GM19025 (cell line): ENCODE measurements around the gene CSNK1G1.
"Not testable (repeated sequence)": the region's sequence is repeated elsewhere in the genome, so short reads cannot be mapped to it uniquely, and the experiment has no call there.

Experiments used
- ATAC-seq: cut with Tn5 transposase; IDR thresholded peaks from one replicate; pipeline ENCODE4 v1.9.1; 2021; ENCODE audit warnings: mild to moderate bottlenecking, low read depth, moderate library complexity; ENCODE audit not compliant: unreplicated experiment

CSNK1G1 gene

DNA sequence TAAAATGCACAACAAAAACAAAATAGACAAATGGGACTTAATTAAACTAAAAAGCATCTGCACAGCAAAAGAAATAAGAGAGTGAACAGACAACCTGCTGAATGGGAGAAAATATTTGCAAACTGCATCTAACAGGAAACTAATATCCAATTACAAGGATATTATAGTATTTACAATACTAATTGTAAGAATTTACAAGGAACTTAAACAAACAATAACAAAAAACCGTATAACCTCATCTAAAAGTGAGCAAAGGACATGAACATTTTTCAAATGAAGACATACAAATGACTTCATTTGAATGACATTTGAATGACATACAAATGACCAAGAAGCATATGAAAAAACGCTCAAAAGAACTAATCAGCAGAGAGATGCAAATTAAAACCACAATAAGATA lies 66.4 kb downstream of the CSNK1G1 start:
- no peak for ATAC-seq

DNA sequence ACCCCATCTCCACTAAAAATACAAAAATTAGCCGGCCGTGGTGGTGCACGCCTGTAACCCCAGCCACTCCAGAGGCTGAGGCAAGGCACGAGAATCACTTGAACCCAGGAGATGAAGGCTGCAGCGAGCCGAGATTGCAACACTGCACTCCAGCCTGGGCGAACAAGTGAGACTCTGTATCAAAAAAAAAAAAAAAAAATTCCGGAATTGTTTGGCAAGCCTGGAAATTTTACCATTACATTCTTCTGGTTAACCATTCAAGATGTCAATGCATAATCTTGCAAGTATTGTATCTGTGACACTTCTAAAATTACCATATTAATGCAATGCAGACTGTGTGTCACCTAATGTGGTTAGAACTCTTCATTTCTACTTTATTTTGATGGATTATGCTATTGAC lies 67.0 kb downstream of the CSNK1G1 start:
- no peak for ATAC-seq

DNA sequence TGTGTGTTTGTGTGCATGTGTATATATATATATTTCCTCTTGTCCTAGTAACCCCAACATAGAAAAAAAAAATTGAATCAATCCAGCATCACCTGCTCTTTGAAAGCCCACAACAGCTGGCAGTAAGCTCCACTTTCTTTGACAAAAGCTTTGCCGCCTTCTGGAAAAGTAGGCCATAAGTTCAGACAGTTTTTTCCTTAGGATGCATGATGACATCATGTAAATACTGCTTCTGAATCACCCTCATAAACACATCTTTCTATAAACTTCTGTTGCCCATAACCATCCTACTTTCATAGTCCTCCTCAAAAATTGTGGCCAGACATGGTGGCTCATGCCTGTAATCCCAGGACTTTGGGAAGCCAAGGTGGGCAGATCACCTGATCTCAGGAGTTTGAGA lies 67.4 kb downstream of the CSNK1G1 start:
- no peak for ATAC-seq

DNA sequence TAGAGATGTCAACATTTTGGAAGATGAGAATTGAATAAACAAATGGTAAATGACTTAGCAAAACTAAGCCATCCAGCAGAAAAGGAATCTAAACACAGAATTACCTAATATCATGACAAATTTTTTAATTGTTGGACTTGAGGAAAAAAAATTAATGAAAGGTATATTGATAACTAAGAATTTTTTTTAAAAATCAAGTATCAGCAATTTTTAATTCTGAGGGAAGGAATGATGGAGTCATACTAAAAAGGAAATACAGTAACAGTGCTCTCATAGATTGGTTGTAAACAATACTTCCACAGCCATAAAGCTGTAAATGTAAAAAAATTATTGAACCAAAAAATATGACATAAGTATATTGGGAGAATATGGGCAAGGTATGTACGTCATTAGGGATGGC lies 68.0 kb downstream of the CSNK1G1 start:
- no peak for ATAC-seq

DNA sequence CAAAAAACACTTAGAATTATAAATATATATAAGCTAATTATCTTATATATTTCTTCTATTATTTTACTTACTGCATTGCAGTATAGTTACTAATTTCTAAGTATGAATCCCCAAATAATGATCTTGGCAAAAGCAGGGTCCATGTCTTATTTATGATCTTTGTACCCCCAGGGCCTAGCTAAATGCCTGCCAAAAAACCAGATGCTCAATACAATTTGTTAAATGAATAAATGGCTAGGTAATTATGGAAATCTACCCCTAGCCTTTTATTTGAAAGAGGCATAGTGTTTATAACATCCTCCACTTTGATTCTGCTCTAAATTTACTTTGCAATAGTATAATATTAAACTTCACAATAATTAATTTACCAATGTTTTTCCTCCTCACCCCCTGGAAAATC lies 69.5 kb downstream of the CSNK1G1 start:
- ATAC-seq, result no peak

DNA sequence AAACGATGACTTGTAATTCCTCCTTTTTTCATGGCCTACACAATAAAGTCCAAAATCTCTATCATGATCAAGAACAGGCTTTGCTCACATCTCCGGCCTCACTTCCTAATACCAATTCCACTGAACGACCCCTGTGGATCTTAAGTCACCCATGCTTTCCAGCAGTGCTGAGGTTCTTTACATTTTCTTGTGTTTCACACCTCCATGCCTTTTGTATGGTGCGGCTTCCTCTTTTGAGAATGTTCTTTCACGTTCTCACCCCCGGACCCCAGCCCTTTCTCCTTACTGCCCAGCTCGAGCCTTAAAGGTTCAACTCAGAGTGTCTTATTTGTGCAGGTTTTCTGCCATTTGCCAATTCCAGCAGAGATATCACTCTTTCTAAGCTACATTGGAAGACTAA lies 70.1 kb downstream of the CSNK1G1 start:
- ATAC-seq, result no peak

DNA sequence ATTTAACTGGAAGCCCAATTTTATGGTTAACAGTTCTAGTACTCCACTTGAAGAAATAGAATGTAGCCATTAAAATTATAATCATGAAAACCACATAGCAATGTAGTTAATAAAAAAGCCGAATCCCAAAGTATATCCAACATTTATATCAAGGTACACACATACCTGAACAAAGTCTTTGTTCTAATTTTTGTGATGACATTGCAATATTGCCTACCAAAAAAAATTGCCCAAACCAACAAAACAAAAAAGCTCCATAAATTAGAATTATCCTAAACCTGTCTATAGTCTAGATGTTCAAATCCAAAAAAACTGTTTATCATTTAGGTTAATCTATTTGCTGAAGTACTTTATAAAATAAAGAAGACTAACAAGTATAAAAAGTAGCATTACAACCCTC lies 70.8 kb downstream of the CSNK1G1 start:
- no peak for ATAC-seq

DNA sequence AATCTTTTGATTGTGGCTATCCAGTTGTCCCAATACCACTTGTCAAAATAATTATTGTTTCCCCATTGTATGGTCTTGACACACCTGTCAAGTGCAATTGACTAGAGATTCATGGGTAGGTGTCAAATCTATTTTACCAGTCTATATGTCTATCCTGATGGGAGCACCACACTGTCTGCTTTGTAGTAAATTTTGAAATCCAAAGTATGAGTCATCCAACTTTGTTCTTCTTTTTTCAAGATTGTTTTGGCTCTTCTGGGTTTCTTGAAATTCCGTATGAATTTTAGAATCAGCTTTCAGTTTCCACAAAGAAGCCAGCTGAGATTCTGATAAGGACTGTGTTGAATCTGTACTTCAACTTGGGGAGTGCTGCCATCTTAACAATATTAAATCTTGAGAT lies 71.9 kb downstream of the CSNK1G1 start:
- no peak for ATAC-seq

DNA sequence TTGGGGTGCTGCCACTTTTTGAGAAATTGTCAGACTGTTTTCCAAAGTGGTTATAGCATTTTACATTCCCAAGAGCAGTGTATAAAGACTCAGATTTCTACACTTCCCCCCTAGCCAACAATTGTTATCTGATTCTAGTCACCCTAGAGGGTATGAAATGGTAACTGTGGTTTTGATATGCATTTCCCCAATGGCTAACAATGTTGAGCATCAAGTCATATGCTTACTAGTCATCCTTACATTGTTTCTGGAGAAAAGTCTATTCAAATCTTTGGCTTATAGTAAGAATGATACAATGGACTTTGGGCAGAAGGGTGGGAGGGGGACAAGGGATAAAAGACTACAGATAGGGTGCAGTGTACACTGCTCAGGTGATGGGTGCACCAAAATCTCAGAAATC lies 73.3 kb downstream of the CSNK1G1 start:
- ATAC-seq, result no peak

DNA sequence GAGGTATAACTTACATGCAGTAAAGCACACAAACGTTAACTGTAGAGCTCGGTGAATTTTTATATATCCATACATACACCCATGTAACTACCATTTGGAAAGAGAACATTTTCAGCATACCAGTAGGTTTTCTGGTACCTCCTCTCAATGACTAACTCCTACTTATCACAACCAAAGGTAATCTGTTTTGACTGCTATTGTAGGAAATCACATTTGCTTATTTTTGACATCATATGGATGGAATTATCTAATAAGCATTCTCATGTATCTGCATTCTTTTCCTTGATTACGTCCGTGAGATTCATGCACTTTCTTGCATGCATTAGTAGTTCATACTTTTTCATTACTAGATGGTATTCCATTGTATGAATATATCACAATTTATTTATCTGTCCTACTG lies 76.8 kb downstream of the CSNK1G1 start:
- no peak for ATAC-seq

DNA sequence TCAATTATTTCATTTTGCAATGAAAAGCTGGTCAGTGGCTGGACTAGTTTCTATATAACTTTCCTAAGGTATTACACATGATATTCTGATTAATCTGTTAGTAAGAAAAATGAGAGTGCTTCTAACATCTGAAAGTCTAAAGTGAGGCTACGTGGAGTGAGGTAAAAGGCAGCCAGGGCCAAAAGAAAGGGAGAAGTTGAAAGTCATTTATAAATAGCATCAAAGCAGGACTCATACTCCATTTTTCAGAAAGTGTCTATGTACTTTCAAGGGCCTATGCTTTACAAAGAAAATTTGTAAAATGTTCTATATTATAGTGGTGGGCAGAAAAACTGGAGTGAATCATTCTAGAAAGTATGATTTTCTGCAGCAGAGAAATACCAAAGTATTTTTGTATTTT lies 80.0 kb downstream of the CSNK1G1 start:
- ATAC-seq, result no peak

DNA sequence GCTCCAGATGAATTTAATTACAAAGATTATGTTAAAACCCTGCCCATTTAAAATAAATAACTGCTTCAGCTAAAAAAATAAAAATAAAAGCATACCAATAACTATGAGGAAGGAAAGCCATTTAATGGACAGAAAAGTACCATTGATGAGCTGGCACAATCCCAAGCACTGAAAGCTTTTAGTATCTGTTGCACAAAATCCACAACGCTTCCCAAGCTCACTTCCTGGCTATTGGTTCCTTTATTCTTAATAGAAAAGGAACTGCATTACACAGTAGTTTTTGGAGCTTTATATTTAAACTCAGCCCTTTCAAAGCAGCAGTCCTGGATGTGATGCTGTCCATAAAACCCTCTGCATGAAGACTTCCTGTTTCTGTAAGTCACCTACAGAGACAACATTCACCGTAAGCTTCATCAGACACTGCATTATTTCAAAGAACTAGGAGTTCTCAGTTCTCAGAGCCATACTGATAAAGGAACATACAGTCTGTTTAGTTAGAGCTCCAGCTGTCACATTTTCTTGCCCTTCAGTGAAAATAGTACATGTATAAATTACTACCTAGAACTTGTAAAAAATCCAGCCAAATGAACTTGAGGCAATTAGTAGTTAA lies 81.5 kb downstream of the CSNK1G1 start:
- ATAC-seq, result no peak

DNA sequence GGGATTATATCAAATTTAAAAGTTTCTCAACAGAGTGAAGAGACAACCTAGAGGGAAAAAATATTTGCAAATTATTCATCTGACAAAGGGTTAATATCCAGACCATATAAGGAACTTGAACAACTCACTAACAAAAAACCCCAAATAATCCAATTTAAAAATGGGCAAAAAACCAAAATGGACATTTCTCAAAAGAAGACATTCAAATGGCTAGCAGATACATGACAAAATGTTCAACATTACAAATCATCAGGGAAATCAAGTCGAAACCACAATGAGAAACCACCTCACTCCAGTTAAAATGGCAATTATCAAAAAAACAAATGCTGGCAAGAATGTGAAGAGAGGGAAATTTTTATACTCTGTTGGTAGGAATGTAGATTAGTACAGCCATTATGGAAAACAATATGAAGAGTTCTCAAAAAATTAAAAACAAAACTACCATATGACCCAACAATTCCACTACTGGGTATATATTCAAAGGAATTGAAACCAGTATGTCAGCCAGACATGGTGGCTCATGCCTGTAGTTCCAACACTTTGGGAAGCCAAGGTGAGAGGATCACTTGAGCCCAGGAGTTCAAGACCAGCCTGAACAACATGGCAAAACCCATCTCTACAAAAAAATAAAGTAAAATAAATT lies 88.5 kb downstream of the CSNK1G1 start:
- no peak for ATAC-seq

DNA sequence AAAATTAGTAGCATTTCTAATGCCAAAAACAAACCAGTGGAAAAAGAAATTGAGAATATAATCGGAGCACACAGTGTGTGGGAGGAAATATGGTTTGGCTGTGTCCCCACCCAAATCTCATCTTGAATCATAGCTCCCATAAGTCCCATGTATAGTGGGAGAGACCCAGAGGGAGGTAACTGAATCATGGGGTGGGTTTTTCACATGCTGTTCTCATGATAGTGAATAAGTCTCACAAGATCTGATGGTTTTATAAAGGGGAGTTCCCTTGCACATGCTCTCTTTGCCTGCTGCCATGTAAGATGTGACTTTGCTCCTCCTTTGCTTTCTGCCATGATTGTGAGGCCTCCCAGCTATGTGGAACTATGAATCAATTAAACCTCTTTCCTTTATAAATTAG lies 90.8 kb downstream of the CSNK1G1 start:
- not testable (repeated sequence) for ATAC-seq

DNA sequence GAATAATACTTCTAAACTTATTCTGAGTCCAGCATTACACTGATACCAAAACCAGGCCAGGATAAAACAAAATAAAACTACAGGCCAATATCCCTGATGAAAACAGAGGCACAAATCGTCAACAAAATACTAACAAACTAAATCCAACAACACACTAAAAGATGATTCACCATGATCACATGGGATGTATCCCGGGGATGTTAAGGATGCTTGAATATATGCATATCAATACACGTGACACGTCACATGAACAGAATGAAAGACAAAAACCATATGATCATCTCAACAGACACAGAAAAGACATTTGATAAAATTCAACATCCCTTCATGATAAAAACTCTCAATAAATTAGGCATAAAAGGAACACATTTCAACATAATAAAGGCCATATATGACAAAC lies 91.5 kb downstream of the CSNK1G1 start:
- ATAC-seq, result no peak

DNA sequence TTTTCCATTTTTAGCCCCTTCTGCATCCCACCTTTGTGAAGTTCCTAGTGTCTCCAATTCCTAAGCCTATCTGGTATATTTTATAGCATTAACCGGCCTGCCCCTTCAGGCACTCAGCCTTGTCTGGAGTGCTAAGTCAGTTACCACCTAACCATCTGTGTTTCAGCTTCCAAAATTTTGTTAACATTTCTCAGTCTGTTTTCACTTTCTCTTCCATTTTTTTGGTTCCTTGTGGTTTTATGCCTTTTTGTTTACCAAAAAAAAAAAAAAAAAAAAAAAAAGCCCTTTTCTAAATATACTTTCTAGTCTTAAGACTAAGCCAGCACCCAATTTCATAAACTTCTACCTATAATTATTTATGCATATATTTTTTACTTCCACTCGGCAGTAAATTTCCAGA lies 92.4 kb downstream of the CSNK1G1 start:
- ATAC-seq, result no peak

DNA sequence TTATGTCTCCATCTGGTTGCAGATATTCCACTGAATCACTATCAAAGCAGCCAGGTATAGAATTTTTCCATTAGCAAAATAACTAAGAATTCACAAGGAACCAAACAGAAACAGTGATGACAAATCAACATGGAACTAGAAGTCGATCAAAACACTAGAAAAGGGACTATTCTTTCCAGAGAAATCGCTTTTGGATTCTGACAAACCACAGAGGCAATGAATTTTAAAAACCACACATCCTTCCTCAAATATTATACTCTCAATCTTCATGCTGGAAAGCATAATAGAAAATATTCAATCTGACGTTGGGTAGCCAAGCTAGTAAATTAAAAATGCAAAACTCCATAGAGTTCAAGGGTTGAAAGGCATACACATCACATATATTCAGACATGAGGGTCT lies 99.9 kb downstream of the CSNK1G1 start:
- no peak for ATAC-seq

DNA sequence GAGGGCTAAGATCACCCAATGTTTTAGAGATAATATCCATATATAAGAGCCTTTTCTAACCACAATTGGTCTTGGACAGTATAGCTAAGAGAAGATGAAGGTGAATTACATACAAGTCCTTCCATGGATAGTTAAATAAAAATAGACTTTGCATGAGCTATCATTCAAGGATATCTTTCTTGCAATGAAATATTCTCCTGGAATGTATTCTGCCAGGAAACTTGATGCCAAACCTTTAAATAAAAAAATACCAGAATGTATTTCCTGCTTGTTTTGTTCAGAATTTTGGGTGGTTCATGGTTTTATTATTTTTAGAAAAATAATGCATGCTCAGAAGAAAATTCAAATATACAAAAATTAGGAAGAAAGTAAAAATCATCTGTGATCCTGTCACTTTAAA lies 104.3 kb downstream of the CSNK1G1 start:
- ATAC-seq, result no peak

DNA sequence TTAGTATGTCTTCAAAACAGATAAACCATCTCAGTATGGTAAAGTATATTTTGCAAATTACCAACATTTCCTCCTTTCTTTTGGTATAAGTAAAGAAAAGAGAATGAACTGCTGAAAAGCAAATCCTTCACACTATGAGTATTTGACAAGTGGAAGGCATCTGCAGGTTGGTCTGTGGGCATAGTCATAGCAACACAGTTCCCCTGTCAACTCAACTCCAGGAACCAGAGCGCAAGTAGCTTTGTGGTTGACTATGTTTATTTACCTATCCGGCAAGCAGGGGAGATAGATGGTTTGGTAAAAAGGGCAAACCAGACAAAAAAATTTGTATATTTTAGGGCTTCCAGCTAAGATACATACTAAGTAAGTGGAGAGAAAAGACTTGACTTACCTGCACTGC lies 104.9 kb downstream of the CSNK1G1 start:
- no peak for ATAC-seq

DNA sequence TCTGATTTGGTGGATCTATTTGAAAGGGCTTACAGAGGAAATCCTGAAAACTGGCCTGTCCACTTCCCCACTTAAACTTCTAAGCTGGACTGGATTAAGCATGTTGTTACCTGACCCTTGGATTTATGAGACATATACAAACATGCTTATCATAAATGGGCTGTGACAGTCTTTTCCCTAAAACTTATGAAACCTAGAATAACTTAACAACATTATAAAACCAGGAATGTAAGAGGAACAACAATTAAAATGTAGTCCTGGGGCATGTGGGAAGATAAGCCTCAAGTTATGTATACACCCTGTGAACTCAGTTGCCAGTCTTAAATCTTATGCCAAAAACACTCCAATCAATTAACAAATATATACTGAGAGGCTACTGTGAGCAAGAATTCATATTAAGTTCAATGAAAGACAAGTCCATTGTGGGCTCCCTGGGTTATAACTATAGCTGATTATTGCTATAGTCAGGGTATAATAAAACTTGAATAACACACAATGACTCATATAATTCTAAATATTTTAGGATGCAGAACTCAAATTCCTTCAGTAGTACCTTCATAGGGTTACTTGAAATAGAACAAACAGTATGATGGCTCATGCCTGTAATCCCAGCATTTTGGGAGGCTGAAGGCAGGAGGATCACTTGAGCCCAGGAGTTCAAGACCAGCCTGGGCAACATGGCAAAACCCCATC lies 105.9 kb downstream of the CSNK1G1 start:
- ATAC-seq, result no peak

DNA sequence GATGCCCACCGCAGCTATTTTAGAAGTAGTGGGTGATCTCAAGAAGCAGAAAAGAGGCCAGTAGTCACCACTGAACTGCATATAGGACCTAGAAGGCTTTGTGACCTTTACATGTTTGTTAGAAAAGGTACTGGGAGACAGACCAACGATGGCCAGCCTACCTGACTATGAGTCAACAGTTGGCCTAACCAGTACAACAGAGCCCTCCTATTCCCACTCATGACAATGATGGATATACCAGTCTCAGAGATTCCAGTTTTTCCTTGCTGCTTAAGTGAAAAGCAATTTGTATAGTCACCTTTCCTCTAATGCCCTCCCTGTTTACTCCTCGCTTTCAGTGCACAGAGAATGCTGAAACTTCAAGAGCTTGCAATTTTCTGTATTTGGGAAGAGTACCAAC lies 106.6 kb downstream of the CSNK1G1 start:
- no peak for ATAC-seq

DNA sequence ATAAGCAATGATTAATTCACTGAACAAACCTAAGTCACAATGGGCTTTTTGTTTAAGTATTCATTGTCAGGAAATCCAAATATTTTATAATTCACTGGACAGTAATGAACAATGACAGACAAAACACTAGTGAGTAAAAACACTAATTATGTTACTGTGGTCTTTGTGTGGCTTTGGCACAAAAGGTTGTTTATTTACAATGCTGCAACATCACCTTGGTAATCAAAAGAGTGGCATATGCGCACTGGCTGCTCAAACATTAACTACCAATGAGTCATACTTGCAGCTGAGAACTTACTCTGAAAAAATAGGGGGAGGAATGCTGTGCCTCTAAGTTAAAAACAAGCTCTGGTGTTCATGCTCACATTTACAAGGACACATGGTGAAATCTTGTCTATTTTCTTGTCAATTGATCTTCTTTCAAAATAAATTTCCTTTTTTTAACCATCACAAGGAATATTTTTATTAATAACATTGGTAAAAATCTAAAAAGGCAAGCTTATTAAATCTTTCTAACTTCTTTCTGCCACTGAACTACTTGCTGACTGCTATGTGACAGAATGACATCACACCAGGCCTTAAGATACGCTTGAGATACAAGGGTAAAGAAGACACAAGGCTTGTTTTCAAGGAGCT lies 107.9 kb downstream of the CSNK1G1 start:
- peak; percentile 60 for ATAC-seq
